Mesothelial cell of epicardium (in vitro differentiated cells): ENCODE measurements around the gene C1QTNF8. TPM values are rescaled to one million over a fixed set of nuclear protein-coding genes. Genes with fewer than 3 reads are reported as not detected.

Experiments
- DNase-seq, 2 experiments: peaks; one replicate each; pipeline ENCODE4 v3.0.0; 2021; ENCODE audit warnings: low spot score in 2 of 2; ENCODE audit not compliant: unreplicated experiment in 2 of 2
- H3K27ac Mint-ChIP-seq: 2 replicates; pipeline ENCODE4 v1.8.0; 2021; ENCODE audit warnings: mixed read lengths
- H3K27me3 Mint-ChIP-seq: 2 replicates; pipeline ENCODE4 v1.8.0; 2021; ENCODE audit warnings: low read depth, mixed read lengths
- H3K36me3 Mint-ChIP-seq: 2 replicates; pipeline ENCODE4 v1.8.0; 2021; ENCODE audit warnings: mixed read lengths
- H3K4me1 Mint-ChIP-seq: 2 replicates; pipeline ENCODE4 v1.8.0; 2021; ENCODE audit warnings: mixed read lengths
- H3K4me3 Mint-ChIP-seq: 2 replicates; pipeline ENCODE4 v1.8.0; 2021; ENCODE audit warnings: mild to moderate bottlenecking, moderate library complexity, mixed read lengths
- H3K9me3 Mint-ChIP-seq: 2 replicates; pipeline ENCODE4 v1.8.0; 2021; ENCODE audit warnings: mixed read lengths
- total RNA-seq: library from RNA; stranded (reverse); gene quantifications from 3 replicates; pipeline ENCODE4 v1.2.1, GENCODE V29; 2021
- TF ChIP-seq, protein P1 (sequence below): fragments of 200-600 bp; sonication (generic); IDR thresholded peaks from one replicate; pipeline ENCODE4 v1.5.0; 2021; ENCODE audit warnings: antibody characterized with exemption; ENCODE audit not compliant: unreplicated experiment

C1QTNF8 gene
- total RNA-seq, 1 donor from 2014 or later: not detected

DNA sequence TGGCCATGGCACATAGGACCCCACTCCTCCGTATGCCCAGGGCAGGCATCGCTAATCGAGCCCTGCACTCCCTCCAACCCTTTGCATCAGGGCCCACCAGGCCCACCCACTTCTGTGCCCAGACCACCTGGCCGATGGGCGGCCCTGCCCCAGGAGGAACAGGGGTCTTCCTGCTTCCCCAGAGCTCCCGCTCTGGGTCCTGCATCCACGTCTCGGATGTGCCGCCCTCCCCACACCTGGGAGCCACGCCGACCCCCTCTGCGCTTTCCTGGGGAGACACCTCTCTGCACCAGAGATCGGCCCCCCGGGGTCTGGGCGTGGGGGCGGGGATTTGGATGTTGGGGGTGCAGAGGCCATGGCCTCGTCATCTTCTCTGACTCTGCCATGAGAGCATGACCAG lies 44.6 kb downstream of the C1QTNF8 start:
- no peak for DNase-seq
- no peaks in the 10 kb centered on the region for H3K36me3 Mint-ChIP-seq
- no peaks in the 10 kb centered on the region for H3K9me3 Mint-ChIP-seq
- H3K27me3 Mint-ChIP-seq: peaks cover 3% of the 10 kb centered on the region
- no peak overlapping the region for H3K27ac Mint-ChIP-seq
- H3K4me1 Mint-ChIP-seq: no peaks in the 10 kb centered on the region
- TF ChIP-seq, protein P1, sequence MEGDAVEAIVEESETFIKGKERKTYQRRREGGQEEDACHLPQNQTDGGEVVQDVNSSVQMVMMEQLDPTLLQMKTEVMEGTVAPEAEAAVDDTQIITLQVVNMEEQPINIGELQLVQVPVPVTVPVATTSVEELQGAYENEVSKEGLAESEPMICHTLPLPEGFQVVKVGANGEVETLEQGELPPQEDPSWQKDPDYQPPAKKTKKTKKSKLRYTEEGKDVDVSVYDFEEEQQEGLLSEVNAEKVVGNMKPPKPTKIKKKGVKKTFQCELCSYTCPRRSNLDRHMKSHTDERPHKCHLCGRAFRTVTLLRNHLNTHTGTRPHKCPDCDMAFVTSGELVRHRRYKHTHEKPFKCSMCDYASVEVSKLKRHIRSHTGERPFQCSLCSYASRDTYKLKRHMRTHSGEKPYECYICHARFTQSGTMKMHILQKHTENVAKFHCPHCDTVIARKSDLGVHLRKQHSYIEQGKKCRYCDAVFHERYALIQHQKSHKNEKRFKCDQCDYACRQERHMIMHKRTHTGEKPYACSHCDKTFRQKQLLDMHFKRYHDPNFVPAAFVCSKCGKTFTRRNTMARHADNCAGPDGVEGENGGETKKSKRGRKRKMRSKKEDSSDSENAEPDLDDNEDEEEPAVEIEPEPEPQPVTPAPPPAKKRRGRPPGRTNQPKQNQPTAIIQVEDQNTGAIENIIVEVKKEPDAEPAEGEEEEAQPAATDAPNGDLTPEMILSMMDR: no peak
- H3K4me3 Mint-ChIP-seq: no peak overlapping the region

DNA sequence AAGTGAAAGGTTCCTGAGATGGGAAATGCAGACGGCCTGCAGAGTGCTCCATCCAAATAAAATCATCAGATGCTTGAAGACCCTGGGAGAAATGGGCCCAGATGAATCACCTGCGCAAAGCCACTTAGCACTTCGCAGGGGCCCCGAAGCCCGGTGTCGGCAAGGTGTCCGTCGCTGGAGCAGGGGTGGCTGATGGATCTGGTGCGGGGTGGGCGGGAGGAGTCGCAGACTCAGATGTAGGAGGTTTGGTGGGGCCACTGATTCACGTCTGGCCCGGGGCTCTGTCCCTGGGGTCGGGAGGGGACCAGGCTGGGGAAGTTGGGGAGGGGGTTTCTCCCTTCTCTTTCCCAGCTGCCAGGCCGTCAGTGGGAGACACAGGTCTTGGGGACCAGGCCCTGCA lies 45.1 kb downstream of the C1QTNF8 start:
- Mint-ChIP-seq H3K4me3 (no peak overlapping the region), H3K36me3 (no peaks in the 10 kb centered on the region), H3K27ac (no peak overlapping the region), H3K27me3 (peaks cover 3% of the 10 kb centered on the region), H3K4me1 (no peaks in the 10 kb centered on the region), H3K9me3 (no peaks in the 10 kb centered on the region)
- TF ChIP-seq, protein P1: no peak
- DNase-seq: no peak

DNA sequence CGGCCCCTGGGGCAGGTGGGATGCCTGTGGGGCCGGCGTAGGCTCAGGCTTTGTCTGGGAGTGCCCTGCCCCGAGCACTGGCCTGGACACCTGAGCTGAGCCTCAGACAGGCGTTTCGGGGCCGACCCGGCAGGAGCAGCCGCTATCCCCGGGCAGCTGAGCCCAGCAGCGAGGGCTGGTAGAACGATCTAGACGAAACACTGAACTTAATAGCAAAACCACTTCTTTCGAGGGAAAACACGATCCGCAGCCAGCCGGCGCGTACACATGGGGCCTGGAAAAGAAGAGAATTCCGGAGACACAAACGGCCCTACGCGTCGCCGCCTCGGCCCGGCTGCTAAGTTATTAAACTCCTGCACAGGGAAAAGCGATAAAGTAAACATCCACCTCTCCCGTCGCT lies 45.5 kb downstream of the C1QTNF8 start:
- no peaks in the 10 kb centered on the region for H3K9me3 Mint-ChIP-seq
- H3K4me1 Mint-ChIP-seq: no peaks in the 10 kb centered on the region
- TF ChIP-seq, protein P1: no peak
- H3K27me3 Mint-ChIP-seq: peaks cover 3% of the 10 kb centered on the region
- no peak overlapping the region for H3K4me3 Mint-ChIP-seq
- no peak for DNase-seq
- H3K27ac Mint-ChIP-seq: no peak overlapping the region
- H3K36me3 Mint-ChIP-seq: no peaks in the 10 kb centered on the region

DNA sequence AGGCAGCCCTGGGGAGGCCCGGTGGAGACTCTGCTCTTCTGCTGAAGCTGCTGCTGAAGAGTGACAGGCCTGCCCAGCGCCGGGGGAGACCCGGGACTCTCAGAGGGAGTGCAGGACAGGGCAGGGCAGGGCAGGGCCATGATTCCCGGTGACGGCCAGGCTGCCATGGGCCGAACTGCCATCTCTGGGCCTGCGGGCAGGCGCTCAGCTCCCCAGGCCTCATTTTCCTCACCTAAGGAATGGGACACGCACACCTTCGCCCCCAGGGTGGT lies 46.1 kb downstream of the C1QTNF8 start:
- Mint-ChIP-seq H3K27me3 (no peaks in the 10 kb centered on the region), H3K4me1 (no peaks in the 10 kb centered on the region), H3K27ac (no peak overlapping the region), H3K4me3 (no peak overlapping the region), H3K36me3 (no peaks in the 10 kb centered on the region), H3K9me3 (no peaks in the 10 kb centered on the region)
- TF ChIP-seq, protein P1: no peak
- no peak for DNase-seq

DNA sequence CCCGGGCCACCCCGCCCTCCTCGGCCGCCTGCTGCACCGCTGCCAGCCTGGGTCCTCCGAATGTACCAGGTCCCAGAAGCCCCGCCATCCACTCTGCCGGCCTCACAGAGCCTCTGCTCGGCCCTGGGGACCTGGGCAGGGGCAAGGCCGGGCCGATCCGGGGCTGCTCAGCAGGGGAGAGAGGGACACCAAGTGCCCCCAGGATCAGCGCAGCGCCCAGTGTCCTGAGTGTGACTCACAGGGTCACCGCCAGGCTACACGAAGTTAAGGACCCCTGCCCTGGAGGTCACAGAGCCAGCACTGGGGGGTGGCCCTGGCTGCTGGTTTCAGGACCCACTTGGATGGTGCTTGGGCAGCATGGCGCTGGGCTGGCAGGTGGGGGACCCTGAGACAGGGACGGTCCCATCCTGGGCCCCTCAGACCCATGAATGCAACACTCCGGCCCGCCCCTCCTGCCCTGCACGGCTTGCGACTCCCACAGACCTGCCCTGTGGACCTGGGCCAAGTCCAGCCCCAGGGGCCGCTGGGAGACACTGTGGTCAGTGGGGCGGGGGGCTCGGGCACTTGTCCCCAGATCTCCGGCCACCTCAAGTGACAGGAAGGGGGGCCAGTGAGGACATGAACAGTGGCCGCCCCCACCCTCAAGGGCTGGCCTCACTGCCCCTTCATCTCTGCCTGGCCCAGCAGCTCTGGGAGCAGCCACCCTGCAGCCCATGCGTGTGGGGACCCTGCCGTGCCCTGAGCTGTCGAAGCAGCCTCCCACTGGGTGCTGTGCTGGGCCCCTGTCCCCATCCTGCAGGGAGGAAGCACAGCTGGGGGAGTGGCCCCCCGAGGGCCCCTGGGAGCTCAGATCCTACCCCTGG lies 46.7 kb downstream of the C1QTNF8 start:
- Mint-ChIP-seq H3K4me3 (no peak overlapping the region), H3K4me1 (no peaks in the 10 kb centered on the region), H3K36me3 (no peaks in the 10 kb centered on the region), H3K9me3 (no peaks in the 10 kb centered on the region), H3K27ac (no peak overlapping the region), H3K27me3 (no peaks in the 10 kb centered on the region)
- TF ChIP-seq, protein P1: no peak
- no peak for DNase-seq
